ENCODE measurements around the gene DDO.

Gene DDO

GRCh38 chr6:110401585-110402176 is 13.7 kb downstream of the DDO start:
- no peak overlapping the region for H3K4me3 ChIP-seq (ENCODE audit: low read depth, low read length)
- H3K36me3 ChIP-seq: no peaks in the 10 kb centered on the region
- no peaks in the 10 kb centered on the region for H3K9me3 ChIP-seq
- H3K4me1 ChIP-seq: no peaks in the 10 kb centered on the region
- DNase-seq: no peak
- TF ChIP-seq, protein P1, sequence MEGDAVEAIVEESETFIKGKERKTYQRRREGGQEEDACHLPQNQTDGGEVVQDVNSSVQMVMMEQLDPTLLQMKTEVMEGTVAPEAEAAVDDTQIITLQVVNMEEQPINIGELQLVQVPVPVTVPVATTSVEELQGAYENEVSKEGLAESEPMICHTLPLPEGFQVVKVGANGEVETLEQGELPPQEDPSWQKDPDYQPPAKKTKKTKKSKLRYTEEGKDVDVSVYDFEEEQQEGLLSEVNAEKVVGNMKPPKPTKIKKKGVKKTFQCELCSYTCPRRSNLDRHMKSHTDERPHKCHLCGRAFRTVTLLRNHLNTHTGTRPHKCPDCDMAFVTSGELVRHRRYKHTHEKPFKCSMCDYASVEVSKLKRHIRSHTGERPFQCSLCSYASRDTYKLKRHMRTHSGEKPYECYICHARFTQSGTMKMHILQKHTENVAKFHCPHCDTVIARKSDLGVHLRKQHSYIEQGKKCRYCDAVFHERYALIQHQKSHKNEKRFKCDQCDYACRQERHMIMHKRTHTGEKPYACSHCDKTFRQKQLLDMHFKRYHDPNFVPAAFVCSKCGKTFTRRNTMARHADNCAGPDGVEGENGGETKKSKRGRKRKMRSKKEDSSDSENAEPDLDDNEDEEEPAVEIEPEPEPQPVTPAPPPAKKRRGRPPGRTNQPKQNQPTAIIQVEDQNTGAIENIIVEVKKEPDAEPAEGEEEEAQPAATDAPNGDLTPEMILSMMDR (IDR thresholded peaks at IDR 0.05; ENCODE audit: low read depth, low read length): no peak
- no peaks in the 10 kb centered on the region for H3K27me3 ChIP-seq

DNA sequence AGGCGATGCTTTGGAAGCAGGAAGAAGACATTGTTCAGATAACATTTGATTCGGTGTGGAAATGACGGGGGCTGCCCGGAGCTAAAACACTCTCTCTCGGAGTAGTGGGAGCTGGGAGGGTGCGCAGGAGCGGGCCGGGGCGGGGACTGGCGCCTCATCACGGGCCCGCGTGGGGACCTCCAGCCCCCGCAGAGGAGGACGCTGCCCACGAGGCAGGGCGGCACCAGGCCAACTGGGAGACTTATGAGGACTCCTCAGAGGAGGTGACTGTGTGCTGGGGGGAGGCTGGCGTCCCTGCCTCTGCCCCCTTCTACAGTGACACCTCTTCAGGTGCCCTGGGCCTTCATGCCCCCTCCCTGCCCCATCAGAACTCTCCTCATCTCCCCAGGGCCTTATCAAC is 15.2 kb downstream of the DDO start:
- H3K4me1 ChIP-seq: no peaks in the 10 kb centered on the region
- no peak for DNase-seq
- H3K27me3 ChIP-seq: no peaks in the 10 kb centered on the region
- no peaks in the 10 kb centered on the region for H3K9me3 ChIP-seq
- no peaks in the 10 kb centered on the region for H3K36me3 ChIP-seq
- no peak overlapping the region for H3K4me3 ChIP-seq (ENCODE audit: low read depth, low read length)
- TF ChIP-seq, protein P1 (IDR thresholded peaks at IDR 0.05; ENCODE audit: low read depth, low read length): no peak

DNA sequence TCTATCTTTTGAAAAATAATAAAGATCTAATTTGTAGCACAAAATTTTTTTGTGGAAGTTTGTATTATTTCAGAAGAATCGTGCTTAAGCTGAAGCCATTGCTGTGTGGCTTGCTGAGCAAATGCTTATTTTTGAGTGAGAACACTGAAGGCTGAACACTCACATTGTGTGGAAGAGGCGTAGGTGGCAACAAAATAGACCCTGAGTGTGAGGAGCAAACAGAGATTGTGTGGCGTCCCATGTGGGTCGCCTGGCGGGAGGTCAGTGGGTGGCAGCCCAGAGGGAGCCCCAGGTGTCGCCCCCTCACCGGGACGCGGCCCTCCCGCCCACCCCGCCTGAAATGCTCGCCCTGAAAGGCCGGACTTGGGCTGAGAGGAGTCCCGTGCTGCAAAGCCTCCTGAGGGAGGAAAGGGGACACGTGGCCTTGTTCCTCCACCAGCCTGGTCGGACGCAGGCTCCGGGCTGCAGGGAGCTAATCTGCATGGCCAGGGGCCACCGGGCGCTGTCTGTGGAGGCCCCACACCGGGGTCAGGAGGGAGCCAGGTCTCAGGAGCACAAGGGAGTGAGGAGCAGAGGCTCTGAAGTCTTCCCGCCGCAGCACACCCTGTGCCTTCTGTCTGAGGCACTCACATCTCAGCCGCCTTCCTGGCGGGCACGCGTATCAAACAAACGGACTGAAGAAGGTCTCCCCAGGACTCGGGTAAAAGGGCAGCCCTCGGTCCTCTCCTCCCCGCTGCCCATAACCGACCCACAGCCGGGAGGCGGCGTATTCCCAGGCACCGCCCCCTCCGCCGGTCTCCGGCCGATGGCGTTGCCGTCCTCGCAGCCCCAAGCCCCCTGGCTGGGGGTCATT is 15.9 kb downstream of the DDO start:
- TF ChIP-seq, protein P1 (IDR thresholded peaks at IDR 0.05; ENCODE audit: low read depth, low read length): no peak
- no peaks in the 10 kb centered on the region for H3K36me3 ChIP-seq
- H3K4me1 ChIP-seq: no peaks in the 10 kb centered on the region
- no peak overlapping the region for H3K4me3 ChIP-seq (ENCODE audit: low read depth, low read length)
- no peak for DNase-seq
- H3K9me3 ChIP-seq: no peaks in the 10 kb centered on the region
- H3K27me3 ChIP-seq: no peaks in the 10 kb centered on the region

GRCh38 chr6:110398778-110399177 is 16.6 kb downstream of the DDO start:
- Histone ChIP-seq H3K4me1 (no peaks in the 10 kb centered on the region), H3K9me3 (no peaks in the 10 kb centered on the region), H3K36me3 (no peaks in the 10 kb centered on the region), H3K4me3 (ENCODE audit: low read depth, low read length) (no peak overlapping the region), H3K27me3 (no peaks in the 10 kb centered on the region)
- TF ChIP-seq, protein P1 (IDR thresholded peaks at IDR 0.05; ENCODE audit: low read depth, low read length): no peak
- no peak for DNase-seq

GRCh38 chr6:110395221-110395620 is 20.2 kb downstream of the DDO start:
- no peak for DNase-seq
- Histone ChIP-seq H3K4me1 (no peaks in the 10 kb centered on the region), H3K36me3 (no peaks in the 10 kb centered on the region), H3K9me3 (no peaks in the 10 kb centered on the region), H3K4me3 (ENCODE audit: low read depth, low read length) (no peak overlapping the region), H3K27me3 (no peaks in the 10 kb centered on the region)
- TF ChIP-seq, protein P1 (IDR thresholded peaks at IDR 0.05; ENCODE audit: low read depth, low read length): no peak

GRCh38 chr6:110394409-110394808 is 21.0 kb downstream of the DDO start:
- TF ChIP-seq, protein P1 (IDR thresholded peaks at IDR 0.05; ENCODE audit: low read depth, low read length): no peak
- no peaks in the 10 kb centered on the region for H3K36me3 ChIP-seq
- H3K9me3 ChIP-seq: no peaks in the 10 kb centered on the region
- H3K4me1 ChIP-seq: no peaks in the 10 kb centered on the region
- H3K27me3 ChIP-seq: no peaks in the 10 kb centered on the region
- DNase-seq: no peak
- no peak overlapping the region for H3K4me3 ChIP-seq (ENCODE audit: low read depth, low read length)
